HepG2 (cell line): ENCODE measurements around the gene COBLL1. TPM values are rescaled to one million over a fixed set of nuclear protein-coding genes. Genes with fewer than 3 reads are reported as not detected.

Experiments used
- AHDC1 ChIP-seq: sonication (generic); formaldehyde crosslinking; IDR thresholded peaks from 2 replicates; pipeline ENCODE4 v1.5.1; 2020; ENCODE audit warnings: mild to moderate bottlenecking, missing genetic modification reagents, borderline replicate concordance
- ARID2 ChIP-seq: sonication (generic); formaldehyde crosslinking; IDR thresholded peaks from 2 replicates; pipeline ENCODE4 v1.8.1; 2022; ENCODE audit warnings: mild to moderate bottlenecking, missing genetic modification reagents, borderline replicate concordance
- CEBPG ChIP-seq: IDR thresholded peaks from 2 replicates; pipeline ENCODE4 v1.6.1; 2016
- CREB3 ChIP-seq: sonication (generic); formaldehyde crosslinking; IDR thresholded peaks from 2 replicates; pipeline ENCODE4 v1.5.0; 2020; ENCODE audit warnings: missing genetic modification reagents
- DZIP1 ChIP-seq: sonication (generic); formaldehyde crosslinking; IDR thresholded peaks from 2 replicates; pipeline ENCODE4 v1.5.0; 2020; ENCODE audit warnings: mild to moderate bottlenecking, missing genetic modification reagents
- HNRNPH1 ChIP-seq: fragments of 200-400 bp; formaldehyde crosslinking; optimal IDR thresholded peaks from 2 replicates; pipeline ENCODE3; 2017; ENCODE audit warnings: mild to moderate bottlenecking, low read depth, low read length
- IRF2 ChIP-seq: IDR thresholded peaks from 2 replicates; pipeline ENCODE4 v1.6.1; 2018; ENCODE audit warnings: missing genetic modification reagents, missing compliant biosample characterization
- KLF16 ChIP-seq, 2 experiments: sonication (generic) in 1 of 2; formaldehyde crosslinking in 1 of 2; IDR thresholded peaks; 2 replicates each; pipeline versions ENCODE4 v1.6.1 to v1.8.0; 2016 to 2023; ENCODE audit warnings: missing genetic modification reagents in 2 of 2, missing compliant biosample characterization in 1 of 2
- KMT2B ChIP-seq: IDR thresholded peaks from 2 replicates; pipeline ENCODE4 v1.6.1; 2016; ENCODE audit warnings: missing genetic modification reagents, missing compliant biosample characterization
- NKX3-1 ChIP-seq: sonication (generic); formaldehyde crosslinking; IDR thresholded peaks from 2 replicates; pipeline ENCODE4 v1.5.0; 2020; ENCODE audit warnings: missing genetic modification reagents
- SNAPC2 ChIP-seq: sonication (generic); formaldehyde crosslinking; IDR thresholded peaks from 2 replicates; pipeline ENCODE4 v1.8.1; 2022; ENCODE audit warnings: mild to moderate bottlenecking, missing genetic modification reagents
- SP4 ChIP-seq: sonication (generic); formaldehyde crosslinking; IDR thresholded peaks from 2 replicates; pipeline ENCODE4 v1.8.1; 2023; ENCODE audit warnings: mild to moderate bottlenecking, missing genetic modification reagents
- TGIF2 ChIP-seq: IDR thresholded peaks from 2 replicates; pipeline ENCODE4 v1.6.1; 2016; ENCODE audit warnings: control low read depth, missing compliant biosample characterization
- TMF1 ChIP-seq: sonication (generic); formaldehyde crosslinking; IDR thresholded peaks from 2 replicates; pipeline ENCODE4 v1.8.1; 2022; ENCODE audit warnings: low read depth, missing genetic modification reagents
- ZBTB39 ChIP-seq: sonication (generic); formaldehyde crosslinking; IDR thresholded peaks from 2 replicates; pipeline ENCODE4 v1.5.0; 2020; ENCODE audit warnings: missing genetic modification reagents
- ZNF264 ChIP-seq: sonication (generic); formaldehyde crosslinking; IDR thresholded peaks from 2 replicates; pipeline ENCODE4 v1.4.0; 2020; ENCODE audit warnings: missing genetic modification reagents
- ZNF317 ChIP-seq: sonication (generic); formaldehyde crosslinking; IDR thresholded peaks from 2 replicates; pipeline ENCODE4 v1.5.0; 2020; ENCODE audit warnings: mild to moderate bottlenecking, missing genetic modification reagents
- ZNF503 ChIP-seq: sonication (generic); formaldehyde crosslinking; IDR thresholded peaks from 2 replicates; pipeline ENCODE4 v1.4.0; 2020; ENCODE audit warnings: missing genetic modification reagents
- polyA plus RNA-seq, 8 experiments: library from polyadenylated mRNA; depleted of rRNA in 3 of 8; stranded (reverse) in 7 of 8; unstranded in 1 of 8; fragments of >200 nt; fragmentation: Illumina TruSeq in 4 of 8; extraction: Trizol in 4 of 8; gene quantifications; 2 replicates each; pipeline versions ENCODE4 v1.2.1 to v1.2.3, GENCODE V29; 2011 to 2016; ENCODE audit warnings: low read depth in 4 of 8, missing spikeins in 1 of 8, mixed read lengths in 1 of 8; ENCODE audit not compliant: insufficient read depth in 1 of 8
- total RNA-seq, 5 experiments: library from RNA; depleted of rRNA; stranded (reverse); fragments of >200 nt; fragmentation: Illumina TruSeq; extraction: Trizol; gene quantifications; 2 replicates each; pipeline ENCODE4 v1.2.3, GENCODE V29; 2016; ENCODE audit warnings: low read depth in 1 of 5

Gene COBLL1
- total and polyA plus RNA-seq, 2 of the 13 experiments (the other 11 are each of a cell fraction or from before 2014, with no cell fraction given), result 32.6 to 86.8 TPM

- TF ChIP-seq CEBPG (peak; percentile 99), AHDC1 (CRISPR knock-in tag) (peak; percentile 91), ZBTB39 (CRISPR knock-in tag) (peak; percentile 76; the same call in 1 of the 2 replicates), SNAPC2 (0 out of 2 replicates have a peak, but pooled peaks have one; percentile 47), HNRNPH1 (no peak), DZIP1 (no peak), CREB3 (CRISPR knock-in tag) (peak; percentile 54; the same call in 1 of the 2 replicates), ARID2 (CRISPR knock-in tag) (peak; percentile 87; the same call in 1 of the 2 replicates), ZNF503 (CRISPR knock-in tag) (peak; percentile 93), TMF1 (no peak), NKX3-1 (peak; percentile 92), KMT2B (CRISPR knock-in tag) (peak; percentile 68; the same call in 1 of the 2 replicates), IRF2 (CRISPR knock-in tag) (peak; percentile 86), ZNF264 (CRISPR knock-in tag) (peak; percentile 92), KLF16 (CRISPR knock-in tag; IDR thresholded peaks at IDR 0.05) (peak in 1 of 2 experiments; percentile 98; a peak in 2 of 4 replicates), ZNF317 (CRISPR knock-in tag) (no peak), SP4 (CRISPR knock-in tag) (no peak), TGIF2 (CRISPR knock-in tag) (peak; percentile 79)
Measured at GRCh38 chr2:164810843-164811242, 30.8 kb downstream of the COBLL1 start (continued).
